UCSD-AML1 (cell line): ENCODE results near the gene DIP2C.
"Not testable (repeated sequence)": the region's sequence is repeated elsewhere in the genome, so short reads cannot be mapped to it uniquely, and the experiment has no call there.

ENCODE experiments used
- DNase-seq: peaks from one replicate; lab custom pipeline; 2025; ENCODE audit not compliant: unreplicated experiment; lab: John Stamatoyannopoulos, UW

The DIP2C gene

GRCh38 chr10:425365-425764 is 264.1 kb downstream of the DIP2C start:
- DNase-seq = not testable (repeated sequence)

DNA sequence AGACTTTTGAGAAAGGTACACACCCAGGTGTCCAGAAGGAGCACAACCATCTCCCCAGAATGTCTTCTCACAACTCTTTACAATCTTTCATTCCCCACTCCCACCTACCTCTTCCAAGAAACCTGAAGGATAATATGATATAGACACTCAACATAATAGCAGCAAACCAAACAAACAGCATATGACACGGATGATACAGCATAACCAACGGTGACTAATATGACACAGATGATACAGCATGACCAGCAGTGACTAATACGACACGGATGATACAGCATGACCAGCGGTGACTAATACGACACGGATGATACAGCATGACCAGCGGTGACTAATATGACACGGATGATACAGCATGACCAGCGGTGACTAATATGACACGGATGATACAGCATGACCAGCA is 264.7 kb downstream of the DIP2C start:
- DNase-seq = not testable (repeated sequence)

GRCh38 chr10:423178-423577 is 266.3 kb downstream of the DIP2C start:
- DNase-seq = no peak

GRCh38 chr10:422675-423074 is 266.8 kb downstream of the DIP2C start:
- DNase-seq = no peak

DNA sequence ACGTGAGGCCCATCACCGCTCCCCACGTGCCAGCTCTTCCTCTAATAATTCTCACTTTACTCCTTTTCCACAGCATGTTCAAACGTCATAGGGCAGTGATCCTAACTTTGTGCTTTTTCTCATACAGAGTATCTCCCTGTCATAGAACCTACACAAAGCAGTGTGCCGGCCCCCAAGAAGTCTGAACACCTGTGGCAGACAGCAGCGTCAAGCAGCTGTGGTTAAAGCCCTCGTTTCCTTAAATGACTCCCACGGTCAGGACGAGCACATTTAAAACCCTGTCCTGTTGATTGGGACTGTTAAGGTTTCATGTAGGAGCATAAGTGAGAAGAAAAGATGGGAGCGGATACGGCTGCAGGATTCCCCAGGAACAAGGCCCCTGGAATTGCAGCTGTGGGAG is 267.2 kb downstream of the DIP2C start:
- DNase-seq = no peak

- no peak for DNase-seq
Measured at GRCh38 chr10:421170-421569, 268.3 kb downstream of the DIP2C start.

DNA sequence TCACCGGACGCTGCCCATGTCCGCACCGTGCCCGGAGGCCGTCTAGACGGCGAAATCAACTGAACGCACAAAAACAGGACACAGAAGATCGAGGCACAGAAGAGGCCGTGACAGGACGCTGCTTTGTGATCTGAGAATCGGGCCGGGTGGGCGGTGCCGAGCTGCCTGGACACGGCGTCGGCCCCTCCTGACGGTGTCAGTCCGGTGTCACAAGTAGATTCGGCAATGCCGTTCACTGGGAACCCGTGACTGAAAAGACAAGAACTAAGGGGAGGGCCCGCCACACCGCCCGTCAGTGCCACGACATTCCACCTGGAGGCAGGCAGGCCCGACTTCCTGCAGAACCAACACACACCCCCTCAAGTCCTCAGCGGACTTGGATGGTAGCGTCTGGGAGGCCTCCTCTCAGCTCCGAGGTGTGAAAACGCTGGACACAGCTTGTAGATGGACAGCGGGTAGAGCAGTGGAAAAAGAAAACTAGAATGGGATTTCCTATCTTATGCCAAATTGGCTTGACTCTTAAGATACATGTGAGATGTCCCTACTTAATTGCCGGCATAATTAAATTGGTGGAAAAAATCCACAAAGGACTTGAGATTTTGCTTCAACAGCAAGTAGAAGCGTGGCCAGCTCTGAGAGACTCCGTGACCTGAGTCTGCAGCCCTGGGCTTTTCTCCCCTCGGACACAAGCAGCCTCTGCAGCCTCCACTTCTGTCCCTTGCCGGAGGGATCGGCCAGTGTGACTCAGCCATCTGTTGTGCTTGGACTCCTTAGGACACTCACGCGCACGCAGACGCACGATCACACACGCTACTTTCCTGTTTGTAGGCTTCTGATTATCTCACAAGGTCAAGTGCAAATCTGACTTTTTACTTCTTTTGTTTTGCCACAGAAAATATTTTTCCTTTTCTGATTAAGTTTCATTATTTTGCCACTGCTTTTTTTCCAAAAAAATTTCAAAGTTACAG is 269.0 kb downstream of the DIP2C start:
- no peak for DNase-seq

- DNase-seq = no peak
Measured at GRCh38 chr10:418894-419293, 270.6 kb downstream of the DIP2C start.

DNA sequence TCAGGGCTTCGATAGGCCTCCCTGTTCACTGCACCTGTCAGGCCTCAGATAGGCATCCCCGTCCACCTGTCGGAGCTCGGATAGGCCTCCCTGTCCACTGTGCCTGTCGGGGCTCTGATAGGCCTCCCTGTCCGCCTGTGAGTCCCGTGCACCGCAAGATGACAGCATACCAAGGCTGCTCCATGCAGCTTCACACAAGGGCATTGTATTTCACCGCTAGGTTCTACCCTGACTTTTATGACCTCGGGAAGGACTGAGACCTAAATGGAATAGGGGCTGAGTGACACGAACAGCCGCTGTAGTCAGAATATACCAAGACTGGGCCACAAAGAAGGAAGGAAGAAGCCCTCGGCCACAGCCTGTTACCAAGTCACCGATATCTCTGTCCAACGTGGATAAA is 271.2 kb downstream of the DIP2C start:
- DNase-seq = no peak

- DNase-seq = no peak
Measured at GRCh38 chr10:416091-416515, 273.4 kb downstream of the DIP2C start.

GRCh38 chr10:413662-414071 is 275.8 kb downstream of the DIP2C start:
- no peak for DNase-seq

- DNase-seq = no peak
Measured at GRCh38 chr10:412109-412508, 277.4 kb downstream of the DIP2C start.

- no peak for DNase-seq
Measured at GRCh38 chr10:411603-412002, 277.9 kb downstream of the DIP2C start.

GRCh38 chr10:409408-410040 is 279.9 kb downstream of the DIP2C start:
- DNase-seq = no peak

DNA sequence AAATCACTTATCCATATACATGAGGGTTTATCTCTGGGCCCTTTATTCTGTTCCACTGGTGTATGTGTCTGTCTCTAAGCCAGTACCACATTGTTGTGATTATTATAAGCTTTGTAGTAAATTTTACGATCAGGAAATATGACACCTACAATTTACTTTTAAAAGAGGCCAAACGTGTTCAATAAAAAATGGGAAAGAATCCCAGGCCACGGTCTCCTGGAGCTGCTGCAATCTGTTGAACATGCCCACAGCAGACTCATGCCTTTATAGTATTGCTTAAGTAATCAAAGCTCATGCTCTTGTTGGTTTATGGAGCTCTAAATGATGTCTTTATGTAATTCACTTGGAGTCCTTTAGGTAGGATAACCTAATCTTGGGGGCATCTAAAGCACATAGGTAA is 281.2 kb downstream of the DIP2C start:
- DNase-seq = no peak

DNA sequence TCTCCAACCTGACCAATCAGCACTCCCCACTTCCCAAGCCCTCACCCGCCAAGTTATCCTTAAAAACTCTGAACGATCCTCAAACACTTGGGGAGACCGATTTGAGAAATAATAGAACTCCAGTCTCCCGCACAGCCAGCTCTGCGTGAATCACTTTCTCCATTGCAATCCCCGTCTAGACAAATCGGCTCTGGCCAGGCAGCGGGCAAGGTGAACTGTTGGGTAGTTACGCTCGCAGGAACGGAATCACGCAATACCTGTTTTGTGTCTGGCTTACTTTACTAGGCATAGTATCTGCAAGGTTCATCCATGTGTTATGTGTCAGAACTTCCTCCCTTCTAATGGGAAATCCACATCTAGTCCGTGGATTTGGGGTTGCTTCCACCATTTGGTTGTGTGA is 282.5 kb downstream of the DIP2C start:
- no peak for DNase-seq

GRCh38 chr10:405648-406047 is 283.8 kb downstream of the DIP2C start:
- no peak for DNase-seq

DNA sequence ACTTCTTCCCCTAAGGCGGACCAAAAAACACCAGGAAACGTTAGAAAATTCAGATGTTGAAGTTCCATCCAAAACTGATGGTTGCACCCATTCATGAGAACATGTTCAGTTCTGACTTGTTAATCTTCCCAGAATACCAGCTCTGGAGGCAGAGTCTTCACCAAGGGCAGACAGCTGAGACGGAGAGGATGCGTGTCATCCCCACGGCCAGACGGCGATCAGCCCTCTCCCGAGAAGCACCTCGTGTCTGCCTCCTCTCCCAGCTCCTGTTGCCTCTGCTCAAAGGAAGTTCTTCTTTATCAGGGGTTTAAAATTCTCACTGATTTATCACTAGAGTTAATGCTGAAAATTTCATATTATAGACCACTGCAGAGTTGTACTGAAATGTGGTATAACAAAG is 284.5 kb downstream of the DIP2C start:
- no peak for DNase-seq

- DNase-seq = no peak
Measured at GRCh38 chr10:404346-404745, 285.1 kb downstream of the DIP2C start.

GRCh38 chr10:398954-399353 is 290.5 kb downstream of the DIP2C start:
- DNase-seq = no peak

GRCh38 chr10:397321-398068 is 292.0 kb downstream of the DIP2C start:
- DNase-seq = no peak
